GM18505 (cell line): ENCODE data around the gene ZNF503.

Experiments
- ATAC-seq: cut with Tn5 transposase; IDR thresholded peaks from one replicate; pipeline ENCODE4 v1.9.1; 2021; ENCODE audit not compliant: unreplicated experiment
- POLR2A ChIP-seq: IDR thresholded peaks from 4 replicates; pipeline ENCODE4 v1.6.1; 2011; ENCODE audit warnings: borderline replicate concordance; ENCODE audit not compliant: insufficient read depth, insufficient read length; ENCODE audit errors: extremely low read depth

ZNF503 gene, protein sequence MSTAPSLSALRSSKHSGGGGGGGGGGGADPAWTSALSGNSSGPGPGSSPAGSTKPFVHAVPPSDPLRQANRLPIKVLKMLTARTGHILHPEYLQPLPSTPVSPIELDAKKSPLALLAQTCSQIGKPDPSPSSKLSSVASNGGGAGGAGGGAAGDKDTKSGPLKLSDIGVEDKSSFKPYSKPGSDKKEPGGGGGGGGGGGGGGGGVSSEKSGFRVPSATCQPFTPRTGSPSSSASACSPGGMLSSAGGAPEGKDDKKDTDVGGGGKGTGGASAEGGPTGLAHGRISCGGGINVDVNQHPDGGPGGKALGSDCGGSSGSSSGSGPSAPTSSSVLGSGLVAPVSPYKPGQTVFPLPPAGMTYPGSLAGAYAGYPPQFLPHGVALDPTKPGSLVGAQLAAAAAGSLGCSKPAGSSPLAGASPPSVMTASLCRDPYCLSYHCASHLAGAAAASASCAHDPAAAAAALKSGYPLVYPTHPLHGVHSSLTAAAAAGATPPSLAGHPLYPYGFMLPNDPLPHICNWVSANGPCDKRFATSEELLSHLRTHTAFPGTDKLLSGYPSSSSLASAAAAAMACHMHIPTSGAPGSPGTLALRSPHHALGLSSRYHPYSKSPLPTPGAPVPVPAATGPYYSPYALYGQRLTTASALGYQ

GRCh38 chr10:75401569-75402485, at the start of gene ZNF503:
Gene ZNF503 (minus strand): TSS chr10:75401764. CDS start chr10:75401419, 345 bp downstream.
- ATAC-seq = peak; percentile 53
- TF ChIP-seq POLR2A = peak; percentile 32

- TF ChIP-seq POLR2A = no peak
- no peak for ATAC-seq
Measured at GRCh38 chr10:75450644-75451640, 49.4 kb upstream of the ZNF503 start.

GRCh38 chr10:75450075-75450445, 48.5 kb upstream of the ZNF503 start:
- ATAC-seq = no peak
- TF ChIP-seq POLR2A = no peak

- no peak for TF ChIP-seq POLR2A
- ATAC-seq = no peak
Measured at GRCh38 chr10:75449382-75450074, 48.0 kb upstream of the ZNF503 start.

GRCh38 chr10:75448166-75448565, 46.6 kb upstream of the ZNF503 start:
- no peak for TF ChIP-seq POLR2A
- ATAC-seq = no peak

DNA sequence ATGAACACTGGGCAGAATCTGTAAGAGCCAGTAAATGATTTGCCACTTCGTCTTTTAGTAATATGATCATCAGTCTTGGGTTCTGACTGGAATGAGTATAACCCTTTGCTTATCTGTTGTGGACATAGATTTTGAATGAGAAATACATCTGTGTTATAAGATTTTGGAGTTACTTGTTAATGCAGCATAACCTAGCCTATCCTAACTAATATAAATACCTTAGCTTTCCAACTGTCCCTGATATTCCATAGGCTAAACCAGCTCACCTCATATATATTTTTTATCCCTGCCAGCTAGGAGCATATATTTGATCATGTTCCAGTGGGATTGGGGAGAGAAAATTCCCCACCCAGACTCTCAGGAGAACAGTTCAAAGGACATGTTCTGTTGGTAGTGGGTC, 44.9 kb upstream of the ZNF503 start:
- no peak for TF ChIP-seq POLR2A
- no peak for ATAC-seq

DNA sequence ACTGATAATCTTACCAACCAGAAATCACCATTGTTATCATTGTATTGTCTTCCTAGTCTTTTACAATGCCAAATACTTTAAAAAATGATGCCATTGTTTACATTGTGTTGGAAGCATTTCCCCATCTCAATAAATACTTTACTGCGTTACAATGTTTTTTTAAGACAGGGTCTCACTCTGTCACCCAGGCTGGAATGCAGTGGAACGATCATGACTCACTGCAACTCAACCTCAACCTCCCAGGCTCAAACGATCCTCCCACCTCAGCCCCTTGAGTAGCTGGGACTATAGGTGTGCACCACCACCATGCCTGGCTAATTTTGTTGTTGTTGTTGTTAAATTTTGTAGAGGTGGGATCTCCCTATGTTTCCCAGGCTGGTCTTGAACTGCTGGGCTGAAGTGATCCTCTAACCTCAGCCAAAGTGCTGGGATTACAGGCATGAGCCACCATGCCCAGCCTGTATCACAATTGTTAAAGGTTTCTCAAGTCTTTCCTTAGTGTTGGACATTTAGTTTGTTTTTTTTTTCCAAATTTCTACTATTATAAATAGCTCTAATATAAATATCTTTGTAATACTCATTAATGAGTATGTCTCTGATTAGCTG, 43.3 kb upstream of the ZNF503 start:
- TF ChIP-seq POLR2A = no peak
- ATAC-seq = no peak

GRCh38 chr10:75443362-75443761, 41.8 kb upstream of the ZNF503 start:
- TF ChIP-seq POLR2A = no peak
- no peak for ATAC-seq

DNA sequence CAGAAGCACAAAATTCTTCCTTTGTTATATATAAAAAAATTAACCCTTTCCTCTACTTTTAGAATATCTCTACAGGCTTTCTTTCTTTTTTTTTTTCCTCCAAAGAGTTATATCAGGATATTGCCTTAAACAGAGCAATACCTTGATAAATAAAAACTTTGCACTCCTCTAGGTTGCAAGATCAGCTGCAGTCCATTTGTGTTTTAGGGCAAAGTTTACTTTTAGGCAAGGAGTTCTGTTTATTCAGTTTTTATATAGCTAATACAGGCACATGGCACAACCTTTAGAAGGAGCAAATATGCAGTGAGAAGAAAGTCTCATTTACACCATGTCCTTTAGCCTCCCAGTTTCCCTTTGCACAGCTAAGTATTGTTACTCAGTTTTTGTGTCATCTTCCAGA, 40.1 kb upstream of the ZNF503 start:
- no peak for TF ChIP-seq POLR2A
- no peak for ATAC-seq

- no peak for TF ChIP-seq POLR2A
- ATAC-seq = no peak
Measured at GRCh38 chr10:75441196-75441595, 39.6 kb upstream of the ZNF503 start.

DNA sequence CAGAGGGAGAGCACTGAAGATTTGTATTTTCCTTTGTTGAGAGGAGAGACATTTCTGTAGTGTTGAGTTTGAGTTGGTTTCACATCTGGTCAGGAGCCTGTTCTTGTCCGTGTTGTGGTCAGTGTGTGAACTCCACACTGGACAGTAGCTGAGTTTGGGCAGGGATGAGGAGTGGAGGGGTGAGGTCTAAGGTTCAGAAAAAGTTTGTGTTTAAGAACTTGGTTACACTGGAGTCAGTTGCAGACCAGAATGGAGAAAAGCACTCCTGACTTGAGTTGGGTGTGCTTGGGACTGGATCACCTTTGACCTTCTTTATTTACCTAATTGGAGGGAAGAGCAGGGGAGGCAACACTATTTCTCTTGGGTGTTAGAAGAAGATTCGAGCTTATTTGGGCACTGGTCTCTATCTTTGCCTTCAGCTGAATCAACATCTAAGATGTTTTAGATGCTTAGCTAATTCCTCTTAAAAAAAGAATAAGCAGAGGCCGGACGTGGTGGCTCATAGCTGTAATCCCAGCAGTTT, 38.8 kb upstream of the ZNF503 start:
- no peak for TF ChIP-seq POLR2A
- ATAC-seq = no peak
